NOMO-1 treated with DMSO at 0.1 percent for 48 hours (cell line): ENCODE measurements around the gene GALNT9.
"Not testable (repeated sequence)": the region's sequence is repeated elsewhere in the genome, so short reads cannot be mapped to it uniquely, and the experiment has no call there.

Experiments
- DNase-seq: peaks from one replicate; lab custom pipeline; 2025; ENCODE audit not compliant: unreplicated experiment; lab: John Stamatoyannopoulos, UW

GALNT9 gene

GRCh38 chr12:132149526-132149925, 179.9 kb downstream of the GALNT9 start:
- DNase-seq, result not testable (repeated sequence)

- no peak for DNase-seq
Observed at GRCh38 chr12:132148368-132149045, 180.9 kb downstream of the GALNT9 start.

- DNase-seq, result no peak
Observed at GRCh38 chr12:132147423-132148367, 181.7 kb downstream of the GALNT9 start.

GRCh38 chr12:132146772-132147422, 182.5 kb downstream of the GALNT9 start:
- no peak for DNase-seq
